ENCODE data around the gene COG8. TPM values are rescaled to one million over a fixed set of nuclear protein-coding genes. Genes with fewer than 3 reads are reported as not detected.

Gene COG8
- polyA plus RNA-seq (16.0 to 22.8 TPM (median 22.8 TPM) in 3 replicates), polyA minus RNA-seq (23.3 to 36.5 TPM (median 23.9 TPM) in 3 replicates)
- polyA plus RNA-seq (2011; ENCODE audit: low read depth), result 4.8 TPM
- polyA plus RNA-seq (2011; cell fraction: cytosol; rRNA removed), result 15.7 and 16.5 TPM in 2 replicates
- polyA plus RNA-seq (2011; cell fraction: nucleus; rRNA removed), result 25.1 and 29.0 TPM in 2 replicates
- polyA plus RNA-seq (2012; ENCODE audit: low replicate concordance), result 13.1 and 17.1 TPM in 2 replicates
- 27.6 TPM for polyA minus RNA-seq (2011; cell fraction: cytosol; rRNA and poly(A)+ RNA removed)
- 20.5 and 21.3 TPM in 2 replicates for polyA minus RNA-seq (2011; cell fraction: nucleus; rRNA and poly(A)+ RNA removed)

- Histone ChIP-seq H3K4me1 (ENCODE audit: control insufficient read depth, extremely low read depth, insufficient read depth, low read length) (peaks cover 21% of the 10 kb centered on the region), H4K20me1 (ENCODE audit: control insufficient read depth, extremely low read depth, insufficient read depth, low read length) (no peaks in the 10 kb centered on the region), H3K79me2 (ENCODE audit: control insufficient read depth, insufficient read depth, low read length) (peaks cover 51% of the 10 kb centered on the region), H3K36me3 (ENCODE audit: control insufficient read depth in 2 of 2, extremely low read depth in 1 of 2, insufficient read depth in 2 of 2, low read length in 2 of 2) (peaks cover 18 to 28% of the 10 kb centered on the region in 2 experiments), H2AFZ (ENCODE audit: control insufficient read depth, low read length) (peak within 1 kb of the TSS; percentile 85), H3K9me3 (ENCODE audit: control insufficient read depth, low read depth, low read length) (no peaks in the 10 kb centered on the region), H3K9me1 (ENCODE audit: control insufficient read depth, extremely low read depth, insufficient read depth, low read length) (no peaks in the 10 kb centered on the region), H3K27ac (ENCODE audit: control insufficient read depth, insufficient read depth, low read length) (peak within 1 kb of the TSS; percentile 79), H3K4me3 (ENCODE audit: control insufficient read depth in 2 of 3, extremely low read depth in 1 of 3, insufficient read depth in 2 of 3, low read depth in 1 of 3, low read length in 3 of 3) (peak within 1 kb of the TSS; percentile 62 to 99 (median 98)), H3K4me2 (ENCODE audit: control insufficient read depth, extremely low read depth, insufficient read depth, low read depth, low read length) (peak within 1 kb of the TSS; percentile 98), H3K27me3 (ENCODE audit: control insufficient read depth, extremely low read depth, insufficient read depth, low read length) (no peaks in the 10 kb centered on the region), H3K9ac (ENCODE audit: control insufficient read depth, extremely low read depth, insufficient read depth, low read length) (peak within 1 kb of the TSS; percentile 95)
- DNase-seq (ENCODE audit: low read depth, low spot score) (peak; percentile 95), FAIRE-seq (peak; percentile 67)
- dilution Hi-C loops (cut with MboI; ENCODE audit: extremely low pct_ligation_motif_present, low sequenced_read_pairs), result no loop called here
- TF ChIP-seq CTCF (optimal IDR thresholded peaks at IDR 0.05 in 1 of 3, IDR thresholded peaks at IDR 0.05 in 1 of 3, conservative IDR thresholded peaks at IDR 0.05 in 1 of 3; ENCODE audit: extremely low read depth in 1 of 3, insufficient read depth in 2 of 3, low read length in 3 of 3) (peak; percentile 83 to 85 (median 84)), EZH2 (IDR thresholded peaks at IDR 0.05; ENCODE audit: low read length) (no peak)
Measured at GRCh38 chr16:69339289-69340094, at the start of gene COG8, which contains the start of gene NIP7. COG8 (minus strand) TSS chr16:69339564; CDS start chr16:69339552, 12 bp downstream. NIP7 (plus strand) TSS chr16:69339772; CDS start chr16:69339830, 58 bp downstream.

GRCh38 chr16:69386596-69386995 lies 47.2 kb upstream of the COG8 start:
- Histone ChIP-seq H3K36me3 (ENCODE audit: control insufficient read depth in 2 of 2, extremely low read depth in 1 of 2, insufficient read depth in 2 of 2, low read length in 2 of 2) (peaks cover 8% of the 10 kb centered on the region in 2 experiments), H3K27me3 (ENCODE audit: control insufficient read depth, extremely low read depth, insufficient read depth, low read length) (no peaks in the 10 kb centered on the region), H3K4me1 (ENCODE audit: control insufficient read depth, extremely low read depth, insufficient read depth, low read length) (peaks cover 8% of the 10 kb centered on the region), H3K4me2 (ENCODE audit: control insufficient read depth, extremely low read depth, insufficient read depth, low read depth, low read length) (peak overlapping the region; percentile 29), H3K9me1 (ENCODE audit: control insufficient read depth, extremely low read depth, insufficient read depth, low read length) (no peaks in the 10 kb centered on the region), H2AFZ (ENCODE audit: control insufficient read depth, low read length) (no peak overlapping the region), H3K27ac (ENCODE audit: control insufficient read depth, insufficient read depth, low read length) (no peak overlapping the region), H3K4me3 (ENCODE audit: control insufficient read depth in 2 of 3, extremely low read depth in 1 of 3, insufficient read depth in 2 of 3, low read depth in 1 of 3, low read length in 3 of 3) (peak overlapping the region in 1 of 3 experiments; percentile 77), H3K79me2 (ENCODE audit: control insufficient read depth, insufficient read depth, low read length) (peaks cover 28% of the 10 kb centered on the region), H3K9me3 (ENCODE audit: control insufficient read depth, low read depth, low read length) (no peaks in the 10 kb centered on the region), H3K9ac (ENCODE audit: control insufficient read depth, extremely low read depth, insufficient read depth, low read length) (no peak overlapping the region), H4K20me1 (ENCODE audit: control insufficient read depth, extremely low read depth, insufficient read depth, low read length) (no peaks in the 10 kb centered on the region)
- FAIRE-seq (no peak), DNase-seq (ENCODE audit: low read depth, low spot score) (no peak)
- TF ChIP-seq EZH2 (IDR thresholded peaks at IDR 0.05; ENCODE audit: low read length) (no peak), CTCF (optimal IDR thresholded peaks at IDR 0.05 in 1 of 3, IDR thresholded peaks at IDR 0.05 in 1 of 3, conservative IDR thresholded peaks at IDR 0.05 in 1 of 3; ENCODE audit: extremely low read depth in 1 of 3, insufficient read depth in 2 of 3, low read length in 3 of 3) (no peak)
- dilution Hi-C loops (cut with MboI; ENCODE audit: extremely low pct_ligation_motif_present, low sequenced_read_pairs), result no loop called here
